NCI-H82 treated with DMSO at 0.1 percent for 48 hours (cell line): Measurements from ENCODE around the gene GLUD1.
A peak's percentile ranks its signal among the peaks of the same experiment; 100 is the strongest.
"Not testable (repeated sequence)": the region's sequence is repeated elsewhere in the genome, so short reads cannot be mapped to it uniquely, and the experiment has no call there.

Source experiments
- DNase-seq: peaks from one replicate; lab custom pipeline; 2025; ENCODE audit not compliant: unreplicated experiment; lab: John Stamatoyannopoulos, UW

GLUD1 gene

GRCh38 chr10:87094373-87095235 lies at the start of gene GLUD1, which contains the start of gene SHLD2:
Gene GLUD1, minus strand, starts transcription at chr10:87094843. Its CDS starts 74 bp downstream, at chr10:87094769.
Gene SHLD2, plus strand, starts transcription at chr10:87095206. Its CDS starts 56,149 bp downstream, at chr10:87151355.
- peak; percentile 62 for DNase-seq

GRCh38 chr10:87143109-87143418 lies 48.4 kb upstream of the GLUD1 start:
- not testable (repeated sequence) for DNase-seq

- DNase-seq, result not testable (repeated sequence)
Observed at GRCh38 chr10:87142230-87143108, 47.8 kb upstream of the GLUD1 start.

GRCh38 chr10:87137478-87137877 lies 42.8 kb upstream of the GLUD1 start:
- DNase-seq, result not testable (repeated sequence)

- not testable (repeated sequence) for DNase-seq
Observed at GRCh38 chr10:87134440-87134839, 39.8 kb upstream of the GLUD1 start.

- DNase-seq, result not testable (repeated sequence)
Observed at GRCh38 chr10:87133936-87134335, 39.3 kb upstream of the GLUD1 start.

GRCh38 chr10:87132176-87132575 lies 37.5 kb upstream of the GLUD1 start:
- not testable (repeated sequence) for DNase-seq

GRCh38 chr10:87127607-87128156 lies 33.0 kb upstream of the GLUD1 start:
- DNase-seq, result not testable (repeated sequence)

GRCh38 chr10:87127048-87127447 lies 32.4 kb upstream of the GLUD1 start:
- DNase-seq, result not testable (repeated sequence)

GRCh38 chr10:87123351-87123750 lies 28.7 kb upstream of the GLUD1 start:
- DNase-seq, result not testable (repeated sequence)

- not testable (repeated sequence) for DNase-seq
Observed at GRCh38 chr10:87119029-87119428, 24.4 kb upstream of the GLUD1 start.

GRCh38 chr10:87118122-87118521 lies 23.5 kb upstream of the GLUD1 start:
- DNase-seq, result not testable (repeated sequence)

GRCh38 chr10:87105446-87106124 lies 10.9 kb upstream of the GLUD1 start:
- DNase-seq, result no peak

GRCh38 chr10:87104727-87105126 lies 10.1 kb upstream of the GLUD1 start:
- DNase-seq, result not testable (repeated sequence)

GRCh38 chr10:87101996-87102395 lies 7.4 kb upstream of the GLUD1 start:
- DNase-seq, result no peak

GRCh38 chr10:87095236-87095945 lies 748 bp upstream of the GLUD1 start:
- peak; percentile 12 for DNase-seq

- DNase-seq, result peak; percentile 7
Observed at GRCh38 chr10:87093632-87094372, 841 bp downstream of the GLUD1 start.

GRCh38 chr10:87092861-87093631 lies 1.6 kb downstream of the GLUD1 start:
- peak; percentile 25 for DNase-seq
